IPS-15b (cell line): ENCODE measurements around the gene MVB12B.

Source experiments
- H3K27me3 ChIP-seq: one replicate; pipeline ENCODE4 v1.6.1; 2013; ENCODE audit warnings: low read length; ENCODE audit not compliant: control insufficient read depth, insufficient read depth
- H3K36me3 ChIP-seq: one replicate; pipeline ENCODE4 v1.6.1; 2013; ENCODE audit warnings: low read length; ENCODE audit not compliant: control insufficient read depth, insufficient read depth
- H3K4me1 ChIP-seq: one replicate; pipeline ENCODE4 v1.6.1; 2013; ENCODE audit warnings: mild to moderate bottlenecking, low read length; ENCODE audit not compliant: control insufficient read depth, insufficient read depth
- H3K4me3 ChIP-seq: one replicate; pipeline ENCODE4 v1.5.1; 2013; ENCODE audit warnings: low read depth, low read length
- H3K9ac ChIP-seq: one replicate; pipeline ENCODE4 v1.6.1; 2013; ENCODE audit warnings: low read depth, mild to moderate bottlenecking, low read length
- H3K9me3 ChIP-seq: one replicate; pipeline ENCODE4 v1.6.1; 2013; ENCODE audit warnings: mild to moderate bottlenecking, low read length; ENCODE audit not compliant: control insufficient read depth, insufficient read depth

The MVB12B gene

GRCh38 chr9:126410229-126410628, 83.6 kb downstream of the MVB12B start:
- Histone ChIP-seq H3K4me1 (peaks cover 20% of the 10 kb centered on the region), H3K36me3 (no peaks in the 10 kb centered on the region), H3K27me3 (no peaks in the 10 kb centered on the region), H3K4me3 (no peak overlapping the region), H3K9me3 (no peaks in the 10 kb centered on the region), H3K9ac (no peak overlapping the region)

GRCh38 chr9:126411225-126411947, 84.8 kb downstream of the MVB12B start:
- peaks cover 16% of the 10 kb centered on the region for H3K4me1 ChIP-seq
- H3K36me3 ChIP-seq = no peaks in the 10 kb centered on the region
- no peak overlapping the region for H3K4me3 ChIP-seq

GRCh38 chr9:126411948-126412284, 85.3 kb downstream of the MVB12B start:
- no peak overlapping the region for H3K9ac ChIP-seq
- H3K27me3 ChIP-seq = no peaks in the 10 kb centered on the region
- H3K4me3 ChIP-seq = no peak overlapping the region

More at GRCh38 chr9:126411225-126411947, 84.8 kb downstream of the MVB12B start:
- Histone ChIP-seq H3K27me3 (no peaks in the 10 kb centered on the region), H3K9ac (no peak overlapping the region), H3K9me3 (no peaks in the 10 kb centered on the region)

GRCh38 chr9:126412905-126413304, 86.3 kb downstream of the MVB12B start:
- Histone ChIP-seq H3K4me3 (no peak overlapping the region), H3K4me1 (peaks cover 14% of the 10 kb centered on the region), H3K9me3 (no peaks in the 10 kb centered on the region), H3K27me3 (no peaks in the 10 kb centered on the region), H3K9ac (no peak overlapping the region), H3K36me3 (no peaks in the 10 kb centered on the region)

More at GRCh38 chr9:126411948-126412284, 85.3 kb downstream of the MVB12B start:
- Histone ChIP-seq H3K36me3 (no peaks in the 10 kb centered on the region), H3K9me3 (no peaks in the 10 kb centered on the region), H3K4me1 (peaks cover 17% of the 10 kb centered on the region)

- Histone ChIP-seq H3K9me3 (no peaks in the 10 kb centered on the region), H3K9ac (no peak overlapping the region), H3K4me3 (no peak overlapping the region), H3K4me1 (peaks cover 13% of the 10 kb centered on the region), H3K27me3 (no peaks in the 10 kb centered on the region), H3K36me3 (no peaks in the 10 kb centered on the region)
Measured at GRCh38 chr9:126413391-126414068, 86.9 kb downstream of the MVB12B start.

GRCh38 chr9:126415741-126416370, 89.2 kb downstream of the MVB12B start:
- Histone ChIP-seq H3K4me1 (peaks cover 12% of the 10 kb centered on the region), H3K4me3 (no peak overlapping the region), H3K36me3 (no peaks in the 10 kb centered on the region), H3K27me3 (no peaks in the 10 kb centered on the region), H3K9ac (no peak overlapping the region), H3K9me3 (no peaks in the 10 kb centered on the region)

- no peaks in the 10 kb centered on the region for H3K9me3 ChIP-seq
- H3K27me3 ChIP-seq = no peaks in the 10 kb centered on the region
- H3K36me3 ChIP-seq = no peaks in the 10 kb centered on the region
- no peak overlapping the region for H3K4me3 ChIP-seq
- peak overlapping the region; percentile 5 for H3K9ac ChIP-seq
- H3K4me1 ChIP-seq = peaks cover 19% of the 10 kb centered on the region
Measured at GRCh38 chr9:126417043-126417442, 90.4 kb downstream of the MVB12B start.

GRCh38 chr9:126417684-126418083, 91.1 kb downstream of the MVB12B start:
- Histone ChIP-seq H3K4me1 (peaks cover 25% of the 10 kb centered on the region), H3K4me3 (no peak overlapping the region), H3K36me3 (no peaks in the 10 kb centered on the region), H3K27me3 (no peaks in the 10 kb centered on the region), H3K9ac (no peak overlapping the region), H3K9me3 (no peaks in the 10 kb centered on the region)

GRCh38 chr9:126418608-126419007, 92.0 kb downstream of the MVB12B start:
- Histone ChIP-seq H3K9me3 (no peaks in the 10 kb centered on the region), H3K27me3 (no peaks in the 10 kb centered on the region), H3K36me3 (no peaks in the 10 kb centered on the region)

GRCh38 chr9:126419475-126419874, 92.8 kb downstream of the MVB12B start:
- no peaks in the 10 kb centered on the region for H3K9me3 ChIP-seq
- H3K4me3 ChIP-seq = no peak overlapping the region
- H3K36me3 ChIP-seq = no peaks in the 10 kb centered on the region
- H3K27me3 ChIP-seq = no peaks in the 10 kb centered on the region
- peaks cover 25% of the 10 kb centered on the region for H3K4me1 ChIP-seq
- H3K9ac ChIP-seq = no peak overlapping the region

More at GRCh38 chr9:126418608-126419007, 92.0 kb downstream of the MVB12B start:
- Histone ChIP-seq H3K9ac (no peak overlapping the region), H3K4me3 (no peak overlapping the region), H3K4me1 (peaks cover 25% of the 10 kb centered on the region)

GRCh38 chr9:126420135-126420534, 93.5 kb downstream of the MVB12B start:
- H3K4me1 ChIP-seq = peaks cover 25% of the 10 kb centered on the region
- H3K27me3 ChIP-seq = no peaks in the 10 kb centered on the region
- H3K36me3 ChIP-seq = no peaks in the 10 kb centered on the region
- H3K4me3 ChIP-seq = no peak overlapping the region
- no peak overlapping the region for H3K9ac ChIP-seq
- no peaks in the 10 kb centered on the region for H3K9me3 ChIP-seq
